Measurements from ENCODE around the gene SDHA.
"Not testable (repeated sequence)": the region's sequence is repeated elsewhere in the genome, so short reads cannot be mapped to it uniquely, and the experiment has no call there.

GRCh38 chr5:271828-272167 lies 53.7 kb downstream of the SDHA start:
- not testable (repeated sequence) for TF ChIP-seq POLR2A (IDR thresholded peaks at IDR 0.05)
- TF ChIP-seq, protein P1, sequence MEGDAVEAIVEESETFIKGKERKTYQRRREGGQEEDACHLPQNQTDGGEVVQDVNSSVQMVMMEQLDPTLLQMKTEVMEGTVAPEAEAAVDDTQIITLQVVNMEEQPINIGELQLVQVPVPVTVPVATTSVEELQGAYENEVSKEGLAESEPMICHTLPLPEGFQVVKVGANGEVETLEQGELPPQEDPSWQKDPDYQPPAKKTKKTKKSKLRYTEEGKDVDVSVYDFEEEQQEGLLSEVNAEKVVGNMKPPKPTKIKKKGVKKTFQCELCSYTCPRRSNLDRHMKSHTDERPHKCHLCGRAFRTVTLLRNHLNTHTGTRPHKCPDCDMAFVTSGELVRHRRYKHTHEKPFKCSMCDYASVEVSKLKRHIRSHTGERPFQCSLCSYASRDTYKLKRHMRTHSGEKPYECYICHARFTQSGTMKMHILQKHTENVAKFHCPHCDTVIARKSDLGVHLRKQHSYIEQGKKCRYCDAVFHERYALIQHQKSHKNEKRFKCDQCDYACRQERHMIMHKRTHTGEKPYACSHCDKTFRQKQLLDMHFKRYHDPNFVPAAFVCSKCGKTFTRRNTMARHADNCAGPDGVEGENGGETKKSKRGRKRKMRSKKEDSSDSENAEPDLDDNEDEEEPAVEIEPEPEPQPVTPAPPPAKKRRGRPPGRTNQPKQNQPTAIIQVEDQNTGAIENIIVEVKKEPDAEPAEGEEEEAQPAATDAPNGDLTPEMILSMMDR (IDR thresholded peaks at IDR 0.05), result not testable (repeated sequence)
